Keratinocyte (primary cell): ENCODE data around the gene MN1. TPM values are rescaled to one million over a fixed set of nuclear protein-coding genes. Genes with fewer than 3 reads are reported as not detected.

Experiments used
- DNase-seq: peaks from one replicate; pipeline ENCODE4 v3.0.0-alpha.2; 2011; ENCODE audit warnings: low read depth, missing footprints, low spot score
- FAIRE-seq: peaks from 2 replicates; lab custom pipeline; 2011; peaks lifted over from hg19 to GRCh38; lab: Jason Lieb, UNC
- H2AFZ ChIP-seq: 2 replicates; pipeline ENCODE4 v1.6.0; 2012; ENCODE audit warnings: low read length, control low read depth, inconsistent platforms; ENCODE audit not compliant: control insufficient read depth
- H3K27ac ChIP-seq: 2 replicates; pipeline ENCODE4 v1.5.1; 2011; ENCODE audit warnings: low read length; ENCODE audit not compliant: control insufficient read depth, insufficient read depth
- H3K27me3 ChIP-seq: 3 replicates; pipeline ENCODE4 v1.6.0; 2011; ENCODE audit warnings: low read length; ENCODE audit not compliant: control insufficient read depth, insufficient read depth; ENCODE audit errors: extremely low read depth
- H3K36me3 ChIP-seq, 2 experiments: 2 replicates in 1 of 2; 3 replicates in 1 of 2; pipeline ENCODE4 v1.5.1; 2011; ENCODE audit warnings: low read length in 2 of 2, mild to moderate bottlenecking in 1 of 2; ENCODE audit not compliant: control insufficient read depth in 2 of 2, insufficient read depth in 2 of 2; ENCODE audit errors: extremely low read depth in 1 of 2
- H3K4me1 ChIP-seq: 3 replicates; pipeline ENCODE4 v1.5.1; 2011; ENCODE audit warnings: low read length; ENCODE audit not compliant: control insufficient read depth, insufficient read depth; ENCODE audit errors: extremely low read depth
- H3K4me2 ChIP-seq: 3 replicates; pipeline ENCODE4 v1.6.0; 2011; ENCODE audit warnings: low read depth, low read length; ENCODE audit not compliant: control insufficient read depth, insufficient read depth; ENCODE audit errors: extremely low read depth
- H3K4me3 ChIP-seq, 3 experiments: fragments of 200-600 bp in 1 of 3; sonication (generic) in 1 of 3; 2 replicates in 2 of 3; 3 replicates in 1 of 3; pipeline ENCODE4 v1.5.1; 2011 to 2016; ENCODE audit warnings: low read length in 3 of 3, mild to moderate bottlenecking in 3 of 3, control low read depth in 2 of 3, inconsistent platforms in 1 of 3, low read depth in 1 of 3, mixed read lengths in 1 of 3, mixed run types in 1 of 3, moderate library complexity in 1 of 3; ENCODE audit not compliant: control insufficient read depth in 2 of 3, insufficient read depth in 2 of 3; ENCODE audit errors: extremely low read depth in 1 of 3
- H3K79me2 ChIP-seq: 2 replicates; pipeline ENCODE4 v1.6.0; 2012; ENCODE audit warnings: low read length; ENCODE audit not compliant: control insufficient read depth, insufficient read depth
- H3K9ac ChIP-seq: 3 replicates; pipeline ENCODE4 v1.6.0; 2011; ENCODE audit warnings: low read length; ENCODE audit not compliant: control insufficient read depth, insufficient read depth; ENCODE audit errors: extremely low read depth
- H3K9me1 ChIP-seq: 3 replicates; pipeline ENCODE4 v1.6.0; 2011; ENCODE audit warnings: low read length; ENCODE audit not compliant: control insufficient read depth, insufficient read depth; ENCODE audit errors: extremely low read depth
- H3K9me3 ChIP-seq: 2 replicates; pipeline ENCODE4 v1.5.1; 2012; ENCODE audit warnings: low read depth, low read length; ENCODE audit not compliant: control insufficient read depth
- H4K20me1 ChIP-seq: 3 replicates; pipeline ENCODE4 v1.6.0; 2011; ENCODE audit warnings: low read length; ENCODE audit not compliant: control insufficient read depth, insufficient read depth; ENCODE audit errors: extremely low read depth
- EZH2 ChIP-seq: IDR thresholded peaks from one replicate; pipeline ENCODE4 v1.6.1; 2012; ENCODE audit warnings: inconsistent platforms, mild to moderate bottlenecking, low read length, moderate library complexity
- dilution Hi-C: fragments of 300-500 bp; cut with MboI; formaldehyde crosslinking; loops from one replicate; pipeline ENCODE4 v1.7.0; 2020; ENCODE audit warnings: low sequenced_read_pairs; ENCODE audit not compliant: extremely low pct_ligation_motif_present
- polyA plus RNA-seq, 5 experiments: library from polyadenylated mRNA; depleted of rRNA in 3 of 5; stranded (reverse) in 3 of 5; stranded (forward) in 1 of 5; unstranded in 1 of 5; fragments of >200 nt; gene quantifications; 1 replicate in 1 of 5; 2 replicates in 3 of 5; 3 replicates in 1 of 5; pipeline versions ENCODE4 v1.2.1 to v1.2.3, GENCODE V29; 2011 to 2012; ENCODE audit warnings: missing spikeins in 2 of 5, low read depth in 1 of 5, low replicate concordance in 1 of 5
- TF ChIP-seq, protein P1 (sequence below), 3 experiments: IDR thresholded peaks in 1 of 3; conservative IDR thresholded peaks in 1 of 3; optimal IDR thresholded peaks in 1 of 3; 2 replicates in 2 of 3; 3 replicates in 1 of 3; pipeline versions ENCODE3 to v1.5.1; 2011; ENCODE audit warnings: low read length in 3 of 3, mild to moderate bottlenecking in 3 of 3, moderate library complexity in 2 of 3, control low read depth in 1 of 3, inconsistent platforms in 1 of 3; ENCODE audit not compliant: insufficient read depth in 2 of 3; ENCODE audit errors: extremely low read depth in 1 of 3

MN1 gene
- polyA plus RNA-seq, 1 donor (not counting 4 experiments of a cell fraction or from before 2014, with no cell fraction given): 2.2 TPM

DNA sequence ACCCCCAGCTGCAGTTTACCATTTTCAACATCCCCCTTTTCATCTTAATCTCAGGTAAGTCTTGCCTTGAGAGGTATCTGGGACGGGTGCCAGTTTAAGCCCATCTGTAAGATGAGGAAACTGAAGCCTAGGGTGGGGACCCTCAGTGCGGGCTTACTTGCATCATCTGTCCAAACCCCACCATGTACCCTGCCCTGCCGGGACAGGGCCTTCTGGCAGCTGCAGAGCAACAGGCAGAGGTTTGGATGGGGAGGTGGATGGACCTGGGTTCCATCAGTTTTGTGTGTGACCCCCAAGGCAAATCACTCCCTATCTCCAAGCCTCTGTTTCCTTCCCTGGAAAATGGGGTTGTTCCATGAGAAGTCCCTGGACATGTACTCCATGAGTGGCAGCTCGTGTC, 67.5 kb downstream of the MN1 start:
- Histone ChIP-seq H4K20me1 (no peaks in the 10 kb centered on the region), H3K4me2 (no peak overlapping the region), H3K79me2 (no peaks in the 10 kb centered on the region), H3K9me3 (no peaks in the 10 kb centered on the region), H3K4me3 (no peak overlapping the region), H3K4me1 (no peaks in the 10 kb centered on the region), H2AFZ (no peak overlapping the region), H3K27me3 (peaks cover 4% of the 10 kb centered on the region), H3K9me1 (no peaks in the 10 kb centered on the region), H3K9ac (no peak overlapping the region), H3K36me3 (no peaks in the 10 kb centered on the region), H3K27ac (no peak overlapping the region)
- no peak for TF ChIP-seq EZH2
- TF ChIP-seq, protein P1, sequence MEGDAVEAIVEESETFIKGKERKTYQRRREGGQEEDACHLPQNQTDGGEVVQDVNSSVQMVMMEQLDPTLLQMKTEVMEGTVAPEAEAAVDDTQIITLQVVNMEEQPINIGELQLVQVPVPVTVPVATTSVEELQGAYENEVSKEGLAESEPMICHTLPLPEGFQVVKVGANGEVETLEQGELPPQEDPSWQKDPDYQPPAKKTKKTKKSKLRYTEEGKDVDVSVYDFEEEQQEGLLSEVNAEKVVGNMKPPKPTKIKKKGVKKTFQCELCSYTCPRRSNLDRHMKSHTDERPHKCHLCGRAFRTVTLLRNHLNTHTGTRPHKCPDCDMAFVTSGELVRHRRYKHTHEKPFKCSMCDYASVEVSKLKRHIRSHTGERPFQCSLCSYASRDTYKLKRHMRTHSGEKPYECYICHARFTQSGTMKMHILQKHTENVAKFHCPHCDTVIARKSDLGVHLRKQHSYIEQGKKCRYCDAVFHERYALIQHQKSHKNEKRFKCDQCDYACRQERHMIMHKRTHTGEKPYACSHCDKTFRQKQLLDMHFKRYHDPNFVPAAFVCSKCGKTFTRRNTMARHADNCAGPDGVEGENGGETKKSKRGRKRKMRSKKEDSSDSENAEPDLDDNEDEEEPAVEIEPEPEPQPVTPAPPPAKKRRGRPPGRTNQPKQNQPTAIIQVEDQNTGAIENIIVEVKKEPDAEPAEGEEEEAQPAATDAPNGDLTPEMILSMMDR (optimal IDR thresholded peaks at IDR 0.05 in 1 of 3, IDR thresholded peaks at IDR 0.05 in 1 of 3, conservative IDR thresholded peaks at IDR 0.05 in 1 of 3; ENCODE audit: extremely low read depth in 1 of 3, insufficient read depth in 2 of 3, low read length in 3 of 3): no peak
- no peak for FAIRE-seq
- dilution Hi-C loops: no loop called here
- no peak for DNase-seq

GRCh38 chr22:27732841-27733240, 68.7 kb downstream of the MN1 start:
- no peak overlapping the region for H3K4me3 ChIP-seq
- DNase-seq (no peak), FAIRE-seq (no peak)
- no peaks in the 10 kb centered on the region for H3K36me3 ChIP-seq
- no peaks in the 10 kb centered on the region for H3K79me2 ChIP-seq
- H2AFZ ChIP-seq: no peak overlapping the region
- H3K9ac ChIP-seq: no peak overlapping the region
- H3K9me1 ChIP-seq: no peaks in the 10 kb centered on the region
- TF ChIP-seq, protein P1 (optimal IDR thresholded peaks at IDR 0.05 in 1 of 3, IDR thresholded peaks at IDR 0.05 in 1 of 3, conservative IDR thresholded peaks at IDR 0.05 in 1 of 3; ENCODE audit: extremely low read depth in 1 of 3, insufficient read depth in 2 of 3, low read length in 3 of 3): no peak
- TF ChIP-seq EZH2: no peak
- H4K20me1 ChIP-seq: no peaks in the 10 kb centered on the region
- peaks cover 4% of the 10 kb centered on the region for H3K27me3 ChIP-seq
- no peak overlapping the region for H3K27ac ChIP-seq
- H3K4me2 ChIP-seq: no peak overlapping the region
- no peaks in the 10 kb centered on the region for H3K9me3 ChIP-seq
- dilution Hi-C loops: no loop called here
- H3K4me1 ChIP-seq: no peaks in the 10 kb centered on the region
